ENCODE data around the gene CDKN2A. TPM values are rescaled to one million over a fixed set of nuclear protein-coding genes. Genes with fewer than 3 reads are reported as not detected.

Gene CDKN2A
- total and polyA plus RNA-seq, 3 donors from 2014 or later: 12.9 to 67.5 (median 20.4) TPM

DNA sequence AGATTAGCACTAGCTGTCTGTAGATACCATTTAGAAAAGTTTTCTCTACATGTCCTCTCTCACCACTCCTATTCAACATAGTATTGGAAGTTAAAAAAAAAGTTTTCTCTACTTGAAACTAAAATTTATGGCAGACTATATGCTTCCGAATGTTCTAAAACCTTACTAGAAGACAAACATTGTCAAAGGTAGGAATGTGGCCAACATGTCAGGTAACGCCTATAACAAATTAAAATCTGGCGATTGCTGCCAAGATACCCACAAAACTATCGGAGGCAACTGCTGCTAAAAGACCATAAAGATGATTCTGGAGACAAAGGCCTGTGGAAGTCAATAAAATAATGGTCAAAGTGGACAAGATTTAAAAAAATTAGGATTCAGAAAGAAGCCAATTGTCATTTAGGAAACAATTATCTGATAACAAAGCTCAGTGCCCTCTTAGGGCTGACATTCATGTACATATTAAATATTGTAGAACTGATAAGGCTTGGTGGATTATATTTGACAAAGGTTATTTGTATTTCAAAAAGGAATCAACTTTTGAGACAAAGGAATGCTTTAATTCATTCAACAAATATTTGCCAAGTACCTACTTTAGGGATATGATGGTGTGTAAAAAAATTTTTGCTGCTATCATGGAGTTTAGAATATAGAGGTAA lies 52.7 kb downstream of the CDKN2A start:
- Histone ChIP-seq H3K27me3 (no peaks in the 10 kb centered on the region), H3K4me1 (no peaks in the 10 kb centered on the region), H3K36me3 (ENCODE audit: low read depth, missing control alignments) (no peaks in the 10 kb centered on the region), H3K27ac (no peak overlapping the region), H3K4me3 (no peak overlapping the region), H3K9me3 (no peaks in the 10 kb centered on the region)
- no peak for DNase-seq
- no peak for TF ChIP-seq POLR2A (IDR thresholded peaks at IDR 0.05)
- TF ChIP-seq, protein P1, sequence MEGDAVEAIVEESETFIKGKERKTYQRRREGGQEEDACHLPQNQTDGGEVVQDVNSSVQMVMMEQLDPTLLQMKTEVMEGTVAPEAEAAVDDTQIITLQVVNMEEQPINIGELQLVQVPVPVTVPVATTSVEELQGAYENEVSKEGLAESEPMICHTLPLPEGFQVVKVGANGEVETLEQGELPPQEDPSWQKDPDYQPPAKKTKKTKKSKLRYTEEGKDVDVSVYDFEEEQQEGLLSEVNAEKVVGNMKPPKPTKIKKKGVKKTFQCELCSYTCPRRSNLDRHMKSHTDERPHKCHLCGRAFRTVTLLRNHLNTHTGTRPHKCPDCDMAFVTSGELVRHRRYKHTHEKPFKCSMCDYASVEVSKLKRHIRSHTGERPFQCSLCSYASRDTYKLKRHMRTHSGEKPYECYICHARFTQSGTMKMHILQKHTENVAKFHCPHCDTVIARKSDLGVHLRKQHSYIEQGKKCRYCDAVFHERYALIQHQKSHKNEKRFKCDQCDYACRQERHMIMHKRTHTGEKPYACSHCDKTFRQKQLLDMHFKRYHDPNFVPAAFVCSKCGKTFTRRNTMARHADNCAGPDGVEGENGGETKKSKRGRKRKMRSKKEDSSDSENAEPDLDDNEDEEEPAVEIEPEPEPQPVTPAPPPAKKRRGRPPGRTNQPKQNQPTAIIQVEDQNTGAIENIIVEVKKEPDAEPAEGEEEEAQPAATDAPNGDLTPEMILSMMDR (IDR thresholded peaks at IDR 0.05): no peak
- intact Hi-C loops (cut with DNase I; ENCODE audit: low total_unique reads): no loop called here
- 94 to 97% methylated on average over 4 of the region's 4 CpGs for WGBS, 2 donors

DNA sequence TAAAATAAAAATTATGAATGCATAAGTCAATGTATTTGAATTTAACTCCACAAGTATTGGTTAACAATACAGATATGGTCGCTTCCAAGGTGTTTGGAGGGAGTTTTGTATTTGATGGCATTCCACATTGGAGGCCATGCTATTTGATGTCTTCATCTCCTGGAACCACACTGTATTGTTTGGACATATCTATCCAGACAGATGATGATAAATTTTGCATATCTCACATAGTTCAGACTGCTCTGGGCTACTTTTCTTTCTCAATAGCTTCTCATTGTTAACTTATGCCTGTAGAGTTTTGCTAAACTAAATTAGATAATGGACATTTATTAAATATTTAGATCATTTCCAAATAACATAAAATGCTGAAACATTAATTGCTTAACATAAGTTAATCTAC lies 58.0 kb downstream of the CDKN2A start:
- DNase-seq: no peak
- Histone ChIP-seq H3K36me3 (ENCODE audit: low read depth, missing control alignments) (no peaks in the 10 kb centered on the region), H3K4me1 (no peaks in the 10 kb centered on the region), H3K27me3 (no peaks in the 10 kb centered on the region), H3K27ac (no peak overlapping the region), H3K4me3 (no peak overlapping the region), H3K9me3 (no peaks in the 10 kb centered on the region)
- intact Hi-C loops (cut with DNase I; ENCODE audit: low total_unique reads): no loop called here
- TF ChIP-seq POLR2A (IDR thresholded peaks at IDR 0.05): no peak
- TF ChIP-seq, protein P1 (IDR thresholded peaks at IDR 0.05): no peak
- WGBS, 2 donors: 94 to 95% methylated on average over 1 of the region's 1 CpG

DNA sequence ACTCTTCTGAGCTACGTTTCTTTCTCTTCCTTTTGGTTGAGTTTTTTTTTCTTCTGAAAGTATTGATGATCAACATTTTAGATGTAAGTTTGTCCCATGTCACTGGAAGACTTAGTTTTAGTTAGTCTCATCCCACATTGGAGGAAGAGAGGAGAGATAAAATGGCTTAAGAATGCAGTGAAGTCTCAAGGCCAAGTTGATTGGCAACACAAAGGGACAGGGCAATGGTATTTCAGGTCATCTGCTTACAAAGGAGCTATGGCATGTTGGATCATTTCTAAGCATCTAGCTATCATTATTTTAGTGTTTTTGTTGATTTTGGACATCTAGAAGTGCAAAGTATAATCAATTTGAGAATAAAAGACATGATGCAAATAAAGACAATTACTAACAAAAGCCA lies 58.6 kb downstream of the CDKN2A start:
- WGBS, 2 donors: 60 to 64% methylated on average over 1 of the region's 1 CpG
- no peak for DNase-seq
- intact Hi-C loops (cut with DNase I; ENCODE audit: low total_unique reads): no loop called here
- no peaks in the 10 kb centered on the region for H3K4me1 ChIP-seq
- no peaks in the 10 kb centered on the region for H3K27me3 ChIP-seq
- no peak for TF ChIP-seq POLR2A (IDR thresholded peaks at IDR 0.05)
- TF ChIP-seq, protein P1 (IDR thresholded peaks at IDR 0.05): no peak
- H3K27ac ChIP-seq: no peak overlapping the region
- no peaks in the 10 kb centered on the region for H3K9me3 ChIP-seq
- no peaks in the 10 kb centered on the region for H3K36me3 ChIP-seq (ENCODE audit: low read depth, missing control alignments)
- H3K4me3 ChIP-seq: no peak overlapping the region

DNA sequence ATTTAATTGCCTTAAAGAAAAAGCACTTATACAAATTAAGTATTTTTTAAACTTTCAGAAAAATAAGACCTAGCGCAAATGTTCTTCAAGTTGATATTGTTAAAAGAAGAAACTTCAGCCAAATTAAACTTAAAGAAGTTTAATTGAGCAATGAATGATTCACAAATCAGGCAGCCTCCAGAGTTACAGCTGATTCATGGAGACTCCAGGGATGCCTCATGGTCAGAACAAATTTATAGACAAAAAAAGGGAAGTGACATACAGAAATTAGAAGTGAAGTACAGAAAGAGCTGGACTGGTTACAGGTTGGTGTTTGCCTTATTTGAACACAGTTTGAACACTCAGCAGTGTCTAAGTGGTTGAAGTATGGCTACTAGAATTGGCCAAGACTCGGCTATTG lies 60.3 kb downstream of the CDKN2A start:
- DNase-seq: no peak
- H3K36me3 ChIP-seq (ENCODE audit: low read depth, missing control alignments): no peaks in the 10 kb centered on the region
- H3K9me3 ChIP-seq: no peaks in the 10 kb centered on the region
- TF ChIP-seq, protein P1 (IDR thresholded peaks at IDR 0.05): no peak
- TF ChIP-seq POLR2A (IDR thresholded peaks at IDR 0.05): no peak
- H3K27ac ChIP-seq: no peak overlapping the region
- intact Hi-C loops (cut with DNase I; ENCODE audit: low total_unique reads): no loop called here
- WGBS, 2 donors: 93 to 97% methylated on average over 2 of the region's 2 CpGs
- H3K27me3 ChIP-seq: no peaks in the 10 kb centered on the region
- no peaks in the 10 kb centered on the region for H3K4me1 ChIP-seq
- H3K4me3 ChIP-seq: no peak overlapping the region

DNA sequence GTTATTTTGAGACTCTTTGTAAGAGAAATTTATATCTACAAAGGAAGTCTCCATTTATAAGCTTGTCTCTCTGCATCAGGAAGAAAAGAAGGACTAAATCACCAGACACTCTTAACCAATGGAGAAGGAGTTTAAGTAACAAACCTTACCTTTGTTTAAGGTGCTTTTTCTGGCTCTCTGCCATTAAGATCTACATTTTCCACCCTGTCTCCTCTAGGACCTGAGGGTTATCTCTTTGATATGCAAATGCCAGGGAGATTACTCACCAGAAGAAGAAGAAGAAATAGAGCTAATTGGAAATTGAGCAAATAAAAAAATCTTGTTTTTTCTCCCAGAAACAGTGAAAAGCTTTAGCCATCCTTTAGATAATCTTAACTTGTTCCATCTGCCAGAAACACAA lies 60.9 kb downstream of the CDKN2A start:
- Histone ChIP-seq H3K4me3 (no peak overlapping the region), H3K4me1 (no peaks in the 10 kb centered on the region), H3K27ac (no peak overlapping the region), H3K27me3 (no peaks in the 10 kb centered on the region), H3K9me3 (no peaks in the 10 kb centered on the region), H3K36me3 (ENCODE audit: low read depth, missing control alignments) (no peaks in the 10 kb centered on the region)
- no peak for DNase-seq
- intact Hi-C loops (cut with DNase I; ENCODE audit: low total_unique reads): no loop called here
- TF ChIP-seq, protein P1 (IDR thresholded peaks at IDR 0.05): no peak
- TF ChIP-seq POLR2A (IDR thresholded peaks at IDR 0.05): no peak
